Measurements from ENCODE around the gene MACROD2. TPM values are rescaled to one million over a fixed set of nuclear protein-coding genes. Genes with fewer than 3 reads are reported as not detected.

MACROD2 gene
- total and polyA plus RNA-seq, 2 experiments from 2014 or later: 2.8 to 4.3 TPM

DNA sequence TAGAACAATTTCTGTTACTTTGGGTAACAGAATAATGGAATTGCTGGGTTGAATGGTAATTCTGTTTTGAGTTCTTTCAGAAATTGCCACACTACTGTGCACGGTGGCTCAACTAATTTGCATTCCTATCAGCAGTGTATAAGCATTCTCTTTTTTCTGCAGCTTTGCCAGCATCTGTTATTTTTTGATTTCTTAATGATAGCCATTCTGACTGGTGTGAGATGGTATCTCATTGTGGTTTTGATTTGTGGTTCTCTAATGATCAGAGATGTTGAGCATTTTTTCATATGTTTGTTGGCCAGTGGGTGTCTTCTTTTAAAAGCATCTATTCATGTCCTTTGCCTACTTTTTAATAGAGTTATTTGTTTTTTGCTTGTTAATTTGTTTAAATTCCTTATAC is 1731.1 kb downstream of the MACROD2 start:
- H3K27ac Mint-ChIP-seq: no peak overlapping the region
- H3K9me3 Mint-ChIP-seq: no peaks in the 10 kb centered on the region
- Histone ChIP-seq H3K4me1 (ENCODE audit: insufficient read depth) (no peaks in the 10 kb centered on the region), H3K4me3 (no peak overlapping the region), H3K27me3 (ENCODE audit: insufficient read depth) (no peaks in the 10 kb centered on the region), H3K36me3 (ENCODE audit: insufficient read depth) (no peaks in the 10 kb centered on the region), H3F3A (replicated peaks; ENCODE audit: low read depth) (no peaks in the 10 kb centered on the region), H2AFZ (no peak overlapping the region), H4K20me1 (replicated peaks; ENCODE audit: insufficient read depth) (no peaks in the 10 kb centered on the region), H3K79me2 (replicated peaks; ENCODE audit: insufficient read depth) (no peaks in the 10 kb centered on the region), H3K4me2 (no peak overlapping the region), H3K9me2 (ENCODE audit: insufficient read depth) (peaks cover 6% of the 10 kb centered on the region; the same call in 1 of the 2 replicates), H3K27ac (ENCODE audit: low read depth) (no peak overlapping the region)
- TF ChIP-seq REST (IDR thresholded peaks at IDR 0.05; ENCODE audit: unreplicated experiment): no peak
- TF ChIP-seq EZH2 (IDR thresholded peaks at IDR 0.05; ENCODE audit: low read depth, unreplicated experiment): no peak
- no peak for TF ChIP-seq JUNB (IDR thresholded peaks at IDR 0.05; ENCODE audit: unreplicated experiment)
- TF ChIP-seq, protein P1, sequence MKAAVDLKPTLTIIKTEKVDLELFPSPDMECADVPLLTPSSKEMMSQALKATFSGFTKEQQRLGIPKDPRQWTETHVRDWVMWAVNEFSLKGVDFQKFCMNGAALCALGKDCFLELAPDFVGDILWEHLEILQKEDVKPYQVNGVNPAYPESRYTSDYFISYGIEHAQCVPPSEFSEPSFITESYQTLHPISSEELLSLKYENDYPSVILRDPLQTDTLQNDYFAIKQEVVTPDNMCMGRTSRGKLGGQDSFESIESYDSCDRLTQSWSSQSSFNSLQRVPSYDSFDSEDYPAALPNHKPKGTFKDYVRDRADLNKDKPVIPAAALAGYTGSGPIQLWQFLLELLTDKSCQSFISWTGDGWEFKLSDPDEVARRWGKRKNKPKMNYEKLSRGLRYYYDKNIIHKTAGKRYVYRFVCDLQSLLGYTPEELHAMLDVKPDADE (IDR thresholded peaks at IDR 0.05): no peak
- no peak for TF ChIP-seq POLR2AphosphoS5 (IDR thresholded peaks at IDR 0.05; ENCODE audit: low read depth)
- no peak for TF ChIP-seq ZNF114 (CRISPR knock-in tag; IDR thresholded peaks at IDR 0.05)
- ATAC-seq: no peak
- H3K4me1 Mint-ChIP-seq: no peaks in the 10 kb centered on the region
- H3K4me3 Mint-ChIP-seq: no peak overlapping the region
- H3K36me3 Mint-ChIP-seq (ENCODE audit: low read depth): no peaks in the 10 kb centered on the region; the same call in 2 of the 3 replicates
- DNase-seq (ENCODE audit: low spot score): no peak
- H3K27me3 Mint-ChIP-seq (ENCODE audit: insufficient read depth, low read depth, poor library complexity): peaks cover 4% of the 10 kb centered on the region

GRCh38 chr20:15734052-15734451 is 1738.7 kb downstream of the MACROD2 start:
- peaks cover 1% of the 10 kb centered on the region for H3K27me3 Mint-ChIP-seq (ENCODE audit: insufficient read depth, low read depth, poor library complexity)
- Histone ChIP-seq H3K79me2 (replicated peaks; ENCODE audit: insufficient read depth) (no peaks in the 10 kb centered on the region), H3F3A (replicated peaks; ENCODE audit: low read depth) (no peaks in the 10 kb centered on the region), H3K4me2 (no peak overlapping the region), H3K27ac (ENCODE audit: low read depth) (no peak overlapping the region), H3K27me3 (ENCODE audit: insufficient read depth) (no peaks in the 10 kb centered on the region), H3K9me2 (ENCODE audit: insufficient read depth) (peaks cover 6% of the 10 kb centered on the region; the same call in 1 of the 2 replicates), H2AFZ (no peak overlapping the region), H3K36me3 (ENCODE audit: insufficient read depth) (no peaks in the 10 kb centered on the region), H3K4me1 (ENCODE audit: insufficient read depth) (no peaks in the 10 kb centered on the region), H4K20me1 (replicated peaks; ENCODE audit: insufficient read depth) (no peaks in the 10 kb centered on the region), H3K4me3 (no peak overlapping the region)
- TF ChIP-seq POLR2AphosphoS5 (IDR thresholded peaks at IDR 0.05; ENCODE audit: low read depth): no peak
- no peak for TF ChIP-seq REST (IDR thresholded peaks at IDR 0.05; ENCODE audit: unreplicated experiment)
- no peak for TF ChIP-seq STAT1 (IDR thresholded peaks at IDR 0.05; ENCODE audit: unreplicated experiment)
- TF ChIP-seq CREB1 (CRISPR knock-in tag; IDR thresholded peaks at IDR 0.05; ENCODE audit: low read depth): no peak
- ATAC-seq (no peak), DNase-seq (ENCODE audit: low spot score) (no peak)
- no peaks in the 10 kb centered on the region for H3K9me3 Mint-ChIP-seq
- no peaks in the 10 kb centered on the region for H3K36me3 Mint-ChIP-seq (ENCODE audit: low read depth)
- H3K4me1 Mint-ChIP-seq: no peaks in the 10 kb centered on the region
- no peak overlapping the region for H3K4me3 Mint-ChIP-seq
- H3K27ac Mint-ChIP-seq: no peak overlapping the region

Measured in GM23338 (cell line).